GM12865 (cell line): ENCODE results near the gene FSTL4.

Experiments used
- DNase-seq: peaks from one replicate; pipeline ENCODE4 v3.0.0; 2010; ENCODE audit warnings: low read depth
- H3K4me3 ChIP-seq: 2 replicates; pipeline ENCODE4 v1.5.1; 2011; ENCODE audit warnings: mild to moderate bottlenecking, low read depth, low read length, control low read depth
- CTCF ChIP-seq: IDR thresholded peaks from 2 replicates; pipeline ENCODE4 v1.5.1; 2011; ENCODE audit warnings: low read length, control low read depth, low read depth, inconsistent platforms; ENCODE audit not compliant: insufficient read depth; ENCODE audit errors: missing control alignments

The FSTL4 gene

DNA sequence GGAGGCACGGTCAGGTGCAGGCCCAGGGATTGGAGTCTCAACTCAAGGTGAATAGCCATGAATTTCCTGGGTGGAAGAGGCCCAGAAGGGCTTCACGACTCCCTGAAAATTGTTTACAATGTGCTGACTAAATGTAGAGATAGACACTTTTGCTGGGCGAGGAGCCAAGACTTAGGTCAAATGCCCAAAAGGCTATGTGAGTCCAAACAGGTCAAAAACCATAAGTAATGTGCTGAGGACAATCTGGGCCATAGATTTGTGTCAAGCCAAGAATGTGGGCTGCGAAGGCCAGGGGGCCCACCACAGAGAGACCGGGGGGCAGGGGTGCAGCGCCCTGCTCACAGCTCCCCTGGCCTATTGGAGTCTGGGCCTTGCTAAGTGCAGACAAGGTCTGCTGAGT is 362.7 kb downstream of the FSTL4 start:
- H3K4me3 ChIP-seq: no peak overlapping the region
- no peak for DNase-seq
- no peak for TF ChIP-seq CTCF

- H3K4me3 ChIP-seq: no peak overlapping the region
- DNase-seq: peak; percentile 12
- peak; percentile 19 for TF ChIP-seq CTCF
These were observed 364.3 kb downstream of the FSTL4 start for GRCh38 chr5:133247881-133248624.

DNA sequence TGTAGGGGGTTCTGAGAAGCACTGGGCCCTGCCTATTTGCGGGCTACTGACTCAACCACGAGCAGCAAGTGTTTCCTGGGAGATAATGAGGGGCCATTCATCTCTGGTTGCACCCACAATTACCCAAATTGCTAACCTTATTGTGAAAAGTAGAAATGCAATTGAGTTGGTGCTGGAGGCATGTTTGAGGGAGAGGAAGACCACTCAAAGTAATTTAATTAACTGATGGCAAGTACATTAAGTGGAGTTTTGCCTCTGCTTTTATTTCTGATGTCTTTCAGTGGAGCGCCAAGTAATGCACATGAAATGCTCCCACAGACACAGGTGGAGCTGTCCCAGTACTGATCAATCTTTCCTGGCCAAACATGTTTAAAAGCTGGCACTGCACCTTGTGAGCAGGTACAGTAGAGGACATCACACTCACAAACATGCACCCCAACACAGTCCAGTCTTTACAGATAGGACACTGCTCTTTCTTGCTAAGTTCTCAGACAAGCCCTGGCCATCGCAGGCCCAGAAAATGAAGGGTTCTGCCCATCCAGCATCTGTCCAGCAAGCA is 365.1 kb downstream of the FSTL4 start:
- no peak for TF ChIP-seq CTCF
- no peak for DNase-seq
- no peak overlapping the region for H3K4me3 ChIP-seq

DNA sequence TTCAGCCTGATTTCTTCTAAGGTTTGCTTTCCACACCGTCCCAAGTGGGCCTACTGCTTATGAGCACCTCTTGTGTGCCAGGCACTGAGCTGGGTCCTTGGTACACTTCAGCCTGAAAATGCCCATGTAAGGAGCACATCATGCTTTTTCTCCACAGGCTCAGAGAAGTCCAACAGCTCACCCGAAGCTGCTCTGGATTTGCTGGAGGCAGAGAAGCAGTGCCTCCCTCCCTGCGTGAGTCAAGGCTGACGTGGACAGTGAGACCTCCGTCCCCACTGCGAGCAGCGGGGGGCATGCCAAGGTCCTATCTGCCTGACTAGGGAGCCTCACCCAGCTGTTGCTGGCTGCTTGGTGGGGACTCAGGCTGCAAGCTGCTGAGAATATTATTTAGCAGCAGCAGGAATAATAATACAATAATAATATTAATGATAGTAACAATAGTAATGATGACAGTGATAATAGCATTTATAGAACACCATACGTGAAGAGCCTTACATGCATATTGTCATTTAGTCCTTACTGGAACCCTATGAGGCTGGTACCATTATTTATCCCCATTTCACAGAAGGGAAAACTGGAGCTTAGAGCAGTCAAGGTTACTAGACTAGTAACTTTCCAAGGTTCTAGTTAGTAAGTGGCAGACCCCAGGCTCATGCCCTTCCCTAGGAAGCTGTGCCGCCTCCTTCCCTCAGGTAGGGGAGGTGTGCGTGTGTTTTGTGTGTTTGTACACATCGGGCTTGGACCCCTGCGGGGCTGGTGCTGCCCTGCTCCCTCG is 365.8 kb downstream of the FSTL4 start:
- no peak overlapping the region for H3K4me3 ChIP-seq
- TF ChIP-seq CTCF: no peak
- no peak for DNase-seq

DNA sequence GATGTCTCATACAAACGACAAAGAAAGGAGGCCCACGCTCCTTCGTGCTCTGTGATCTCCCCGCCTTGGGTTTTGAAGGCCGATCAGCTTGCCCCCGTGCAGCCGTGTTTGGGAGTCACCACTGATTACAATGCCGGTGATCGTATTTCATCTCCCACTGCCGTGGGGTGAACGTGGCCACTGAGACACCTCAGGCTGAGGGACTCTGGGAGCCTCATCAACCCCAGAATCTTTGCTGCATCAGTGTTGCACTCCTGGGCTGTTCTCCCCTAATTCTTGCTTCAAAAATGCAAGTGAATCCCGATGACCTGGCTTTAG is 366.3 kb downstream of the FSTL4 start:
- no peak for DNase-seq
- H3K4me3 ChIP-seq: no peak overlapping the region
- no peak for TF ChIP-seq CTCF

GRCh38 chr5:133245191-133246052 is 366.9 kb downstream of the FSTL4 start:
- no peak for TF ChIP-seq CTCF
- peak; percentile 69 for DNase-seq

More at GRCh38 chr5:133245191-133246052, 366.9 kb downstream of the FSTL4 start:
- H3K4me3 ChIP-seq: no peak overlapping the region
